H1 (cell line): ENCODE measurements around the gene RXRA. TPM values are rescaled to one million over a fixed set of nuclear protein-coding genes. Genes with fewer than 3 reads are reported as not detected.

Source experiments
- CTCF ChIA-PET: fragments of 300-600 bp; sonication (Branson Sonifier 250); formaldehyde crosslinking; loops from one replicate; lab custom pipeline; 2021; ENCODE audit not compliant: partially characterized antibody; lab: Charles Lee
- POLR2A ChIA-PET: fragments of 300-600 bp; sonication (Branson Sonifier 250); formaldehyde crosslinking; loops from one replicate; lab custom pipeline; 2021; ENCODE audit warnings: inconsistent platforms; ENCODE audit not compliant: partially characterized antibody; lab: Charles Lee
- DNase-seq, 2 experiments: peaks; one replicate each; pipeline versions ENCODE4 v3.0.0 to v3.0.0-alpha.2; 2010 to 2022; ENCODE audit warnings: low spot score in 2 of 2, low read depth in 1 of 2, mixed read lengths in 1 of 2
- FAIRE-seq: peaks from 2 replicates; lab custom pipeline; 2011; peaks lifted over from hg19 to GRCh38; lab: Jason Lieb, UNC
- H2AFZ ChIP-seq: 2 replicates; pipeline ENCODE4 v1.8.1; 2012; ENCODE audit warnings: low read length, inconsistent platforms
- H2AK5ac ChIP-seq: 2 replicates; pipeline ENCODE4 v1.6.1; 2013; ENCODE audit warnings: low read depth, low read length
- H2BK120ac ChIP-seq: replicated peaks from 2 replicates; pipeline ENCODE3; 2013; ENCODE audit warnings: low read depth, low read length, inconsistent platforms
- H2BK12ac ChIP-seq: 2 replicates; pipeline ENCODE4 v1.6.1; 2013; ENCODE audit warnings: low read depth, low read length
- H2BK15ac ChIP-seq: 2 replicates; pipeline ENCODE4 v1.6.1; 2013; ENCODE audit warnings: low read length
- H2BK20ac ChIP-seq: 2 replicates; pipeline ENCODE4 v1.6.1; 2013; ENCODE audit warnings: low read length
- H2BK5ac ChIP-seq: 2 replicates; pipeline ENCODE4 v1.6.1; 2013; ENCODE audit warnings: low read depth, low read length
- H3K14ac ChIP-seq: 2 replicates; pipeline ENCODE4 v1.6.1; 2013; ENCODE audit warnings: inconsistent platforms; ENCODE audit not compliant: insufficient read length
- H3K18ac ChIP-seq: 2 replicates; pipeline ENCODE4 v1.6.1; 2013; ENCODE audit warnings: low read length; ENCODE audit errors: extremely low read depth
- H3K23ac ChIP-seq: 2 replicates; pipeline ENCODE4 v1.6.1; 2013; ENCODE audit warnings: inconsistent platforms; ENCODE audit not compliant: insufficient read length
- H3K23me2 ChIP-seq: 2 replicates; pipeline ENCODE4 v1.6.1; 2013; ENCODE audit warnings: low read depth, low read length
- H3K27ac ChIP-seq: 2 replicates; pipeline ENCODE4 v1.6.1; 2011; ENCODE audit warnings: low read depth, low read length, inconsistent platforms
- H3K27me3 ChIP-seq, 4 experiments: replicated peaks in 1 of 4; 1 replicate in 1 of 4; 2 replicates in 3 of 4; pipeline versions ENCODE4 v1.6.1 to v1.8.1; 2011 to 2013; ENCODE audit warnings: low read length in 3 of 4, mild to moderate bottlenecking in 3 of 4, inconsistent platforms in 2 of 4, mixed read lengths in 2 of 4, moderate library complexity in 1 of 4; ENCODE audit not compliant: control insufficient read depth in 3 of 4, insufficient read depth in 3 of 4; ENCODE audit errors: extremely low read depth in 1 of 4
- H3K36me3 ChIP-seq, 4 experiments: 2 replicates each; pipeline versions ENCODE4 v1.6.1 to v1.8.1; 2011 to 2013; ENCODE audit warnings: mild to moderate bottlenecking in 4 of 4, low read length in 3 of 4, moderate library complexity in 2 of 4, control low read depth in 1 of 4, inconsistent platforms in 1 of 4; ENCODE audit not compliant: insufficient read depth in 4 of 4, control insufficient read depth in 2 of 4
- H3K4ac ChIP-seq: replicated peaks from 2 replicates; pipeline ENCODE3; 2013; ENCODE audit warnings: low read length, low read depth, mixed read lengths, inconsistent platforms; ENCODE audit not compliant: insufficient read length
- H3K4me1 ChIP-seq, 4 experiments: replicated peaks in 1 of 4; 1 replicate in 1 of 4; 2 replicates in 3 of 4; pipeline versions ENCODE4 v1.6.1 to v1.8.1; 2011 to 2013; ENCODE audit warnings: low read length in 3 of 4, inconsistent platforms in 2 of 4, mixed read lengths in 1 of 4; ENCODE audit not compliant: insufficient read depth in 4 of 4, control insufficient read depth in 3 of 4
- H3K4me2 ChIP-seq, 2 experiments: 2 replicates each; pipeline versions ENCODE4 v1.6.1 to v1.8.1; 2011 to 2013; ENCODE audit warnings: low read depth in 2 of 2, low read length in 2 of 2, control low read depth in 1 of 2, inconsistent platforms in 1 of 2, mild to moderate bottlenecking in 1 of 2; ENCODE audit not compliant: insufficient read depth in 1 of 2
- H3K4me3 ChIP-seq, 4 experiments: fragments of 200-600, 300-600 bp in 1 of 4; sonication (generic), shearing (Covaris generic), sonication (Bioruptor Twin) in 1 of 4; 2 replicates each; pipeline versions ENCODE4 v1.5.1 to v1.8.1; 2011 to 2016; ENCODE audit warnings: low read length in 4 of 4, low read depth in 3 of 4, control low read depth in 2 of 4, inconsistent platforms in 2 of 4, mild to moderate bottlenecking in 2 of 4, mixed read lengths in 1 of 4, moderate library complexity in 1 of 4; ENCODE audit not compliant: insufficient read depth in 2 of 4; ENCODE audit errors: extremely low read depth in 1 of 4
- H3K56ac ChIP-seq: replicated peaks from 2 replicates; pipeline ENCODE3; 2013; ENCODE audit warnings: low read depth, mild to moderate bottlenecking, mixed read lengths, low read length, inconsistent platforms; ENCODE audit not compliant: insufficient read length
- H3K79me1 ChIP-seq: 2 replicates; pipeline ENCODE4 v1.6.1; 2013; ENCODE audit warnings: low read depth, low read length, control low read depth
- H3K79me2 ChIP-seq, 2 experiments: 2 replicates each; pipeline versions ENCODE4 v1.6.1 to v1.8.1; 2012 to 2013; ENCODE audit warnings: low read length in 2 of 2, mild to moderate bottlenecking in 2 of 2, inconsistent platforms in 1 of 2; ENCODE audit not compliant: insufficient read depth in 2 of 2, control insufficient read depth in 1 of 2
- H3K9ac ChIP-seq, 4 experiments: replicated peaks in 1 of 4; 1 replicate in 1 of 4; 2 replicates in 3 of 4; pipeline versions ENCODE4 v1.6.1 to v1.8.1; 2011 to 2013; ENCODE audit warnings: low read depth in 3 of 4, low read length in 3 of 4, control low read depth in 2 of 4, mild to moderate bottlenecking in 2 of 4, moderate library complexity in 2 of 4, inconsistent platforms in 1 of 4; ENCODE audit errors: extremely low read depth in 1 of 4
- H3K9me3 ChIP-seq, 2 experiments: 2 replicates each; pipeline versions ENCODE4 v1.6.1 to v1.8.1; 2012 to 2013; ENCODE audit warnings: mild to moderate bottlenecking in 2 of 2, moderate library complexity in 2 of 2, control low read depth in 1 of 2, inconsistent platforms in 1 of 2, low read depth in 1 of 2, low read length in 1 of 2, mixed read lengths in 1 of 2; ENCODE audit not compliant: insufficient read depth in 2 of 2
- H4K20me1 ChIP-seq, 2 experiments: replicated peaks in 1 of 2; 2 replicates each; pipeline versions ENCODE3 to v1.8.1; 2011 to 2013; ENCODE audit warnings: inconsistent platforms in 2 of 2, low read length in 2 of 2, mild to moderate bottlenecking in 1 of 2; ENCODE audit not compliant: insufficient read depth in 2 of 2, control insufficient read depth in 1 of 2
- H4K5ac ChIP-seq: 2 replicates; pipeline ENCODE4 v1.6.1; 2013; ENCODE audit warnings: low read length, low read depth, mixed read lengths, inconsistent platforms; ENCODE audit not compliant: insufficient read length
- H4K8ac ChIP-seq: 2 replicates; pipeline ENCODE4 v1.8.0; 2013; ENCODE audit warnings: mild to moderate bottlenecking, moderate library complexity, low read length, inconsistent platforms; ENCODE audit not compliant: insufficient read depth; ENCODE audit errors: extremely low read depth
- H4K91ac ChIP-seq: replicated peaks from 2 replicates; pipeline ENCODE3; 2013; ENCODE audit warnings: low read length, mixed read lengths, inconsistent platforms; ENCODE audit not compliant: insufficient read length
- ASH2L ChIP-seq: fragments of 200-600, 300-600 bp; sonication (generic); IDR thresholded peaks from one replicate; pipeline ENCODE4 v1.7.1; 2017; ENCODE audit warnings: low read length
- ATF3 ChIP-seq: IDR thresholded peaks from 2 replicates; pipeline ENCODE4 v1.6.1; 2011; ENCODE audit warnings: low read depth, mild to moderate bottlenecking, low read length; ENCODE audit not compliant: insufficient read depth
- BRCA1 ChIP-seq: IDR thresholded peaks from 2 replicates; pipeline ENCODE4 v1.6.1; 2012; ENCODE audit warnings: low read depth, low read length, improper control_type of control experiment
- EGR1 ChIP-seq: IDR thresholded peaks from 2 replicates; pipeline ENCODE4 v1.6.1; 2011; ENCODE audit warnings: low read depth, low read length, borderline replicate concordance
- EP300 ChIP-seq, 2 experiments: IDR thresholded peaks; 1 replicate in 1 of 2; 2 replicates in 1 of 2; pipeline ENCODE4 v1.6.1; 2011 to 2012; ENCODE audit warnings: low read depth in 2 of 2, low read length in 2 of 2, mild to moderate bottlenecking in 2 of 2, borderline replicate concordance in 1 of 2, inconsistent platforms in 1 of 2, moderate library complexity in 1 of 2
- HDAC2 ChIP-seq, 2 experiments: fragments of 300-600 bp in 1 of 2; sonication (generic) in 1 of 2; IDR thresholded peaks; 2 replicates each; pipeline ENCODE4 v1.6.1; 2011 to 2012; ENCODE audit warnings: low read depth in 2 of 2, low read length in 2 of 2, mild to moderate bottlenecking in 2 of 2, moderate library complexity in 2 of 2, borderline replicate concordance in 1 of 2, inconsistent platforms in 1 of 2
- KDM5A ChIP-seq: fragments of 200-600 bp; IDR thresholded peaks from 2 replicates; pipeline ENCODE4 v1.7.1; 2012; ENCODE audit warnings: mild to moderate bottlenecking, low read length, inconsistent platforms, mixed read lengths
- NRF1 ChIP-seq: IDR thresholded peaks from 2 replicates; pipeline ENCODE4 v1.6.1; 2011; ENCODE audit warnings: mild to moderate bottlenecking, low read depth, low read length, improper control_type of control experiment
- RBBP5 ChIP-seq: IDR thresholded peaks from 2 replicates; pipeline ENCODE4 v1.7.1; 2012; ENCODE audit warnings: low read depth, mild to moderate bottlenecking, inconsistent platforms, low read length, moderate library complexity, borderline replicate concordance
- RFX5 ChIP-seq: IDR thresholded peaks from 2 replicates; pipeline ENCODE4 v1.6.1; 2011; ENCODE audit warnings: low read depth, low read length, improper control_type of control experiment, borderline replicate concordance
- RXRA ChIP-seq: IDR thresholded peaks from 2 replicates; pipeline ENCODE4 v1.6.1; 2011; ENCODE audit warnings: low read depth, mild to moderate bottlenecking, low read length, moderate library complexity; ENCODE audit not compliant: insufficient read depth
- SP1 ChIP-seq: IDR thresholded peaks from 2 replicates; pipeline ENCODE4 v1.6.1; 2011; ENCODE audit warnings: low read depth, low read length
- SUZ12 ChIP-seq: fragments of 200-600 bp; sonication (generic); IDR thresholded peaks from 2 replicates; pipeline ENCODE4 v1.6.1; 2012; ENCODE audit warnings: mild to moderate bottlenecking, inconsistent platforms, low read length, moderate library complexity, mixed read lengths
- WGBS, 2 experiments: shearing (Covaris generic) in 1 of 2; methylation state at CpG; one replicate each; pipeline versions ENCODE4 v1.1.6 to v1.1.7; 2013 to 2015; ENCODE audit warnings: low lambda C conversion rate in 2 of 2, mixed read lengths in 2 of 2, inconsistent platforms in 1 of 2, low coverage in 1 of 2, missing lambda C conversion rate in 1 of 2; ENCODE audit not compliant: insufficient replicate concordance in 2 of 2, insufficient coverage in 1 of 2, insufficient read length in 1 of 2; ENCODE audit errors: extremely low coverage in 1 of 2, missing lambda C conversion rate in 1 of 2; 5-methylcytosine and 5-hydroxymethylcytosine counted together
- polyA plus RNA-seq, 7 experiments: library from polyadenylated mRNA; depleted of rRNA in 3 of 7; stranded (reverse) in 5 of 7; unstranded in 2 of 7; fragments of >200 nt in 5 of 7; fragments of 200-250 nt in 2 of 7; gene quantifications; 1 replicate in 5 of 7; 2 replicates in 1 of 7; 4 replicates in 1 of 7; pipeline versions ENCODE4 v1.2.1 to v1.2.3, GENCODE V29; 2011 to 2013; ENCODE audit warnings: missing spikeins in 2 of 7, mixed read lengths in 2 of 7
- total RNA-seq: library from RNA; stranded (reverse); fragmentation: NEBNext Ultra II Directional; extraction: Animal tissue kit (Norgen Biotek cat#: 25700); gene quantifications from 2 replicates; pipeline ENCODE4 v1.2.1, GENCODE V29; 2021

RXRA gene
- total and polyA plus RNA-seq, 2 of the 8 experiments (the other 6 are each of a cell fraction or from before 2014, with no cell fraction given) = 9.8 to 29.4 TPM

DNA sequence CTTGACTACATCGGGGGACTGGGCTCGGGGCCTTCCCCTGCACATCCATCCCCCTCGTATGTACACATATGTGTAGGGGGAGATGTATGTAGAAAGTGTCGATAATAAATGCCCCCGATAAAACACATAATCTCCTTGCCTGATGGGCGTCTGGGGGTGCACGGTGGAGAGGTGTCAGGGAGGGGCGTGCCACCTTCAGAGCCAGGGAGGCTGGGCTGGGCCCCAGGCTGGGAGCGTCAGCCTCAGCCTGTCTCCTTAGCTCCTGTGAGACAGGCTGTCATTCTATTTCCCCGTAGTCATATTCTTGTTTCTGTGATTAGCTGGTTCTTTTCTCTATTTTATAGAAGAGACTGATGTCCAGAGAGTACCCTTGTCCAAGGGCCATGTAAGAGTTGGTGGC lies 4.7 kb upstream of the RXRA start:
- no peak overlapping the region; the same call in 1 of the 2 replicates for H3K27ac ChIP-seq
- peaks cover 7% of the 10 kb centered on the region; the same call in 1 of the 2 replicates for H3K23me2 ChIP-seq
- CTCF ChIA-PET = interaction anchor here (0.6 to 2.6 kb wide), 8 partner anchors 20 to 1550 kb away, joined by 3 to 6 read pairs (median 3); no protein-coding TSS in a partner anchor
- 88% methylated on average over 10 of the region's 10 CpGs; no CpG with 5 or more reads in 1 of the 2 experiments for WGBS, 2 experiments
- no peak overlapping the region for H3K9ac ChIP-seq
- H3K27me3 ChIP-seq = peaks cover 0 to 6% (median 2%) of the 10 kb centered on the region in 4 experiments; a peak in 3 of 7 replicates
- H3K4me2 ChIP-seq = no peak overlapping the region
- POLR2A ChIA-PET = no interaction called here
- no peak overlapping the region for H3K23ac ChIP-seq
- H3K36me3 ChIP-seq = no peaks in the 10 kb centered on the region
- no peaks in the 10 kb centered on the region for H3K79me1 ChIP-seq
- no peak overlapping the region; the same call in 1 of the 2 replicates for H2BK20ac ChIP-seq
- no peak overlapping the region for H2AFZ ChIP-seq
- no peak overlapping the region for H3K4ac ChIP-seq
- no peak overlapping the region for H4K5ac ChIP-seq
- no peak overlapping the region for H2BK12ac ChIP-seq
- H3K4me3 ChIP-seq = no peak overlapping the region
- H3K56ac ChIP-seq = no peak overlapping the region
- H2AK5ac ChIP-seq = no peak overlapping the region
- no peak overlapping the region for H2BK5ac ChIP-seq
- H3K4me1 ChIP-seq = peaks cover 0 to 32% (median 18%) of the 10 kb centered on the region in 4 experiments; a peak in 6 of 7 replicates
- H3K9me3 ChIP-seq = no peaks in the 10 kb centered on the region
- no peak overlapping the region for H3K18ac ChIP-seq
- no peak overlapping the region for H4K8ac ChIP-seq
- DNase-seq = no peak
- H3K79me2 ChIP-seq = no peaks in the 10 kb centered on the region
- FAIRE-seq = no peak
- no peak overlapping the region for H2BK120ac ChIP-seq
- H3K14ac ChIP-seq = no peak overlapping the region
- peak overlapping the region; percentile 30 for H4K91ac ChIP-seq
- no peak overlapping the region for H2BK15ac ChIP-seq
- H4K20me1 ChIP-seq = peaks cover 0 to 2% of the 10 kb centered on the region in 2 experiments
- TF ChIP-seq ASH2L (no peak), KDM5A (no peak), EP300 (IDR thresholded peaks at IDR 0.05; ENCODE audit: borderline replicate concordance in 1 of 2, low read depth in 2 of 2, low read length in 2 of 2) (no peak), SP1 (no peak), SUZ12 (no peak), EGR1 (no peak), RXRA (no peak), RFX5 (no peak), BRCA1 (no peak), RBBP5 (no peak), ATF3 (no peak), NRF1 (no peak), HDAC2 (IDR thresholded peaks at IDR 0.05; ENCODE audit: borderline replicate concordance in 1 of 2, low read depth in 2 of 2, low read length in 2 of 2) (no peak)
